VCaP (cell line): ENCODE results near the gene STAM.

ENCODE experiments used
- H3K27ac ChIP-seq: fragments of 450-650 bp; 2 replicates; pipeline ENCODE4 v1.5.1; 2017
- TF ChIP-seq, protein P1 (sequence below): fragments of 450-650 bp; conservative IDR thresholded peaks from 2 replicates; pipeline ENCODE4 v1.5.1; 2017; ENCODE audit warnings: mild to moderate bottlenecking, moderate library complexity

The STAM gene

DNA sequence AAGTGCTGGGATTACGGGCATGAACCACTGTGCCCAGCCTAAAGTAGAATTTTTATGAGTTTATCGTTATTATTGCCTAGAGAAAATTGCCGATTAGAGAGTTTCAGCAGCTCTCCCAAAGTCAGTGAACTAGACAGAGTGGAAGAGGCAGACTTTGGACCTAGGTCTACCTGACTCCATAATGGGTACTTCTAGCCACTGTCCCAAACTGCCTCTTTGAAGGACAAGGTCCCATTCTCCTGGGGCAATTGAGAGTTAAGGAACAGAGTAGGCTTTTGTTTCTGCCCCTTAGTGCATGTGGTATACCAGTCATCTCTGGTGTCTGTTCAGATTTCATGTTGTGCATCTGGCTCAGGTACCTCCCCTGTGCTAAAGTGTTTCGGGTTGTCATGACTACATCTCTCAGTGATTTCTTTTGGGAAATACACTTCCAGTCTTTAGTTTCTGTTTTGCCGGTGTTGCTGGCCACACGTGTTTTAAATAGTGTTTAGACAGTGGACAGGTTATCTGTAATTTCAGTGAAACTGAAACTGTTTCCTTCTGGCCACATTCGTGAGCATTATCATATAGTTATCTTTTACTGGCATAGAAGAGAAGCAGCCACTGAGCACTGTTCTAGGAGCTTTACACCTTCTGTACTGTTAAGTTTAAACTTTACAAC, 112.7 kb downstream of the STAM start:
- no peak overlapping the region for H3K27ac ChIP-seq
- TF ChIP-seq, protein P1, sequence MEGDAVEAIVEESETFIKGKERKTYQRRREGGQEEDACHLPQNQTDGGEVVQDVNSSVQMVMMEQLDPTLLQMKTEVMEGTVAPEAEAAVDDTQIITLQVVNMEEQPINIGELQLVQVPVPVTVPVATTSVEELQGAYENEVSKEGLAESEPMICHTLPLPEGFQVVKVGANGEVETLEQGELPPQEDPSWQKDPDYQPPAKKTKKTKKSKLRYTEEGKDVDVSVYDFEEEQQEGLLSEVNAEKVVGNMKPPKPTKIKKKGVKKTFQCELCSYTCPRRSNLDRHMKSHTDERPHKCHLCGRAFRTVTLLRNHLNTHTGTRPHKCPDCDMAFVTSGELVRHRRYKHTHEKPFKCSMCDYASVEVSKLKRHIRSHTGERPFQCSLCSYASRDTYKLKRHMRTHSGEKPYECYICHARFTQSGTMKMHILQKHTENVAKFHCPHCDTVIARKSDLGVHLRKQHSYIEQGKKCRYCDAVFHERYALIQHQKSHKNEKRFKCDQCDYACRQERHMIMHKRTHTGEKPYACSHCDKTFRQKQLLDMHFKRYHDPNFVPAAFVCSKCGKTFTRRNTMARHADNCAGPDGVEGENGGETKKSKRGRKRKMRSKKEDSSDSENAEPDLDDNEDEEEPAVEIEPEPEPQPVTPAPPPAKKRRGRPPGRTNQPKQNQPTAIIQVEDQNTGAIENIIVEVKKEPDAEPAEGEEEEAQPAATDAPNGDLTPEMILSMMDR: no peak

DNA sequence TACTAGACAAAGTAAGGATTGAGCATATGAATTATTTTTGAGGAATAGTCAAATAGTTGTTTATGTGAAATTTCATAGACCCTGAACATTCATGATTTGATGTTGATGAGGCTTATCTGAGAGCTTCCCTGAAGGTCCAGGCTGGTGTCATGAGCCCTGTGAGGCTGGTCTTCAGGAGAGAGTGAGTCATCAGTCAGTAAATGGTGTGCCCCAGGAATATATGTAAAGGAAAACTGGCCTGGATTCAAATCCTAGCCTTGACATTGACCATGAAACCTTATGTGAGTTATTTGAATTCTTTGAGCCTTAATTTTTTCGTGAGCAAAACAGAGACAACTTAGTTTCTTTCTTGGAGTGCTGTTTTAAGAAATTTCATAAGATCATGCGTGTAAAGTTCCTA, 114.2 kb downstream of the STAM start:
- TF ChIP-seq, protein P1: no peak
- H3K27ac ChIP-seq: no peak overlapping the region

DNA sequence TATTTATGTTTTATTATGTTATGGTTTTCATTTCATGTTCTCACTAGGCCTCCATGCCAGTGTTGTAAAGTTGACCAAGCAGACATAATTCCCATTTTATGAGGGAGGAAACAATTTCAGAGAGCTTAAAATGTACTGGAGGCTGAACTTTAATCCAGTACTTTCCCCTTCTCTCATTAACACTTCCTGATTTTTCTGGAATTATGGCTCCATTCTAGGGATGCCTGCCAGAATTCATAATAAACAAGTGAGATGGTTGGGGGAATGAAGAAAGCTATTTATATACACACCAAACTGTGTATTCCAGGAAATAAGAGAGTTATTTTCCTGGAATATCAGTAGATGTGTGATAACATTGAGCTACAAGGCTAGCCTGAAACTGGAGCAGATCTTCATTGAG, 114.9 kb downstream of the STAM start:
- TF ChIP-seq, protein P1: no peak
- no peak overlapping the region for H3K27ac ChIP-seq

DNA sequence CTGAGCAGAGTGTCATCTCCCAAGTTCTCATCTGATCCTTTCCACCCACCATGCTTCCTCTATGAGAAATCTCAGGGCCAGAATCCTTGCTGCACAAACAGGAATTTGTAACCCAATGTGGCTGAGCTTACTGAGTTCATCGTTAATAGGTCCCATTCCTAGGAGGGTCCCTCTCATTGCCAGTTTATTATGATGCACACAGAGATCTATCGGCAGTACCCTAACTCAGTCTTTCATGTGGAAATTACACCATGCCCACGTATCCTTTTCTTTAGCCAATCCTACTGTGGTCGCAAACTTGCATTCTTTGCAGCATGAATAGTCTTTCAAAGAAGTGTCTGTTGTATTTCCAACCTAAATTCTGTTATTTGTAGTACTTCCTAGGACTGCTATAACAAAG, 120.2 kb downstream of the STAM start:
- TF ChIP-seq, protein P1: no peak
- no peak overlapping the region for H3K27ac ChIP-seq

DNA sequence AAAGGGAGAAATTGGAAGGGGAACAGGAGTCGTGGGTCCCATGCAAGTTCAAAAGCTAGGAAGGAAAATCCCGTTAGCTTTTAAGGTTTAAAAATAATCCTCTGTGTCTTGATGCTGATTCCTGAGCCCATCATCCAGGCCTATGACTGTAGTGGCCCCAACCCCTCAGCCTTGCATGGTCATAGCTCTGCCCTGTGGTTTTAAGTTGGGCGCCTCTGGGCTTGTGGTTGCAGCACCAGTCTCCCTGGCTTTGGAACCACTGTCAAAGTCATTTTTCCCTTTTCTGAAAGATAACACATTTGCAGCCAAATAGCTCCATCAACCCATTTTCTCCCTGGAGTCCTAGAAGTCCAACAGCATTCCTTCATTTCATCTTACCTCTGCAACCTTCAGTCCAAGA, 121.7 kb downstream of the STAM start:
- no peak overlapping the region for H3K27ac ChIP-seq
- TF ChIP-seq, protein P1: no peak
